ENCODE results near the gene GPR32. TPM values are rescaled to one million over a fixed set of nuclear protein-coding genes. Genes with fewer than 3 reads are reported as not detected.
"Not testable (repeated sequence)": the region's sequence is repeated elsewhere in the genome, so short reads cannot be mapped to it uniquely, and the experiment has no call there.

GPR32 gene, protein sequence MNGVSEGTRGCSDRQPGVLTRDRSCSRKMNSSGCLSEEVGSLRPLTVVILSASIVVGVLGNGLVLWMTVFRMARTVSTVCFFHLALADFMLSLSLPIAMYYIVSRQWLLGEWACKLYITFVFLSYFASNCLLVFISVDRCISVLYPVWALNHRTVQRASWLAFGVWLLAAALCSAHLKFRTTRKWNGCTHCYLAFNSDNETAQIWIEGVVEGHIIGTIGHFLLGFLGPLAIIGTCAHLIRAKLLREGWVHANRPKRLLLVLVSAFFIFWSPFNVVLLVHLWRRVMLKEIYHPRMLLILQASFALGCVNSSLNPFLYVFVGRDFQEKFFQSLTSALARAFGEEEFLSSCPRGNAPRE
- not detected for total RNA-seq (ENCODE audit: insufficient read depth, low replicate concordance)

DNA sequence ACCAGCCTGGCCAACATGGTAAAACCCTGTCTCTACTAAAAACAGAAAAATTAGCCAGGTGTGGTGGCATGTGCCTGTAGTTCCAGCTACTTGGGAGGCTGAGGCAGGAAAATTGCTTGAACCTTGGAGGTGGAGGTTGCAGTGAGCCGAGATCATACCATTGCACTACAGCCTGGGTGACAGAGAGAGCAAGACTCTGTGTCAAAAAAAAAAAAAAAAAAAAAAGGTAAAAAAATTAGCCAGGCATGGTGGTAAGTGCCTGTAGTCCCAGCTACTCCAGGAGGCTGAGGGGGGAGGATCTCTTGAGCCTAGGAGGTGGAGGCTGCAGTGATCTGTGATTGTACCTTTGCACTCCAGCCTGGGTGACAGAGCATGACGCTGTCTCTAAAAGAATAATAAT is at the start of gene GPR32:
TSS of gene GPR32 (plus strand) at position 301 of the 400 bp plus-strand sequence. CDS start 137 bp downstream, outside the sequence.
- DNase-seq (ENCODE audit: low spot score): not testable (repeated sequence)

DNA sequence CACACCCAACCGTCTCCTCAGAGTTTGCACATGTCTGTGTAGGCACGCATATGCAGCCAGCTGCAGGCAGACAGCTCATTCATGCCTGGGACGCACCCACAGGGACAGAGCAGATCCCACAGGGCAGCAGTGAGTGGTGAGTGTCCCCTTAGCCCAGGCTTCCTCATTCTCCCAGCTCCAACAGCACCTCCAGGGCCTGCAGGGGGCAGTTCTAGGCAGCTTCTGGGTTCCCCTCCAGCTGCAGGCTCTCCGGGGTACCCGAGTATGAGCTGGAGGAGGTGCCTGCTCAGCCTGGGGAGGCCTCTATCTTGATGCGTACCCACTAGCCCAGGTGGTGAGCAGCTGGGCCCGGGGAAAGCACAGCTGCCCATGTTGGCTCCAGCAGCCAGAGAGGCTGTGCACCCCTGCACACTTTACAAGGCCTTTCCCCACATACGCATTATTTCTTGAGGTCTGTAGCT is 49.3 kb upstream of the GPR32 start:
- peak; percentile 41 for DNase-seq (ENCODE audit: low spot score)

DNA sequence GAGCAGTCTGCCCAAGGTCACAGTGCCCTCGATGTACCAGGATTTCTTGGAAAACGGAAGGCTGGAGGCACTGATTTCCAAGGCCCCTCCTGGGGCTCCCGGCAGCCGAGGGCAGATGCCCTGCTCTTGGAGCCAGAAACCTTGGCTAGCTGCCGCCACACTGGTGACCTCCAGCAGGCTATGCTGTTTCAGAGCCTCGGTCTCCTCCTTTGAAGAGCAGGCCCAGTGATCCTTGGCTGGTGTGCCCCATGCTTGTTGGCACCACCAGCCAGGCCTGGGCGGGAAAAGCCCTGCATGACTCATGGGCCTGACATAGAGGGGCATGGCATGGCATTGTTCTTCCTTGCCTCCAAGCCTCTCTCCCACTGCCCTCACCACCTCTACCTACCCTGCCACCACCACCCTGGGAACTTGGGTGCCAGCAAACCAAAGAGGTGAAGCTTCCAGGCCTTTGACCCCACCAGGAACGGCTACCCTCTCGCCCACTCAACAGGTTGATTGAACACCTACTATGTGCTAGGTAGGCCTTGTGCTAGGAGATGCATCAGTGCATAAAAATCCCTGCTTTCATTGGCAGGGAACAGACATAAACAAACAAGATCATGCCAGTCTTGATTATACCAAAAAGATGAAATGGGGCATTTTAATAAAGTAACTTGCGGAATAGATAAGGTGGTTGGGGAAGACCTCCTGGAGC is 48.7 kb upstream of the GPR32 start:
- DNase-seq (ENCODE audit: low spot score): no peak

DNA sequence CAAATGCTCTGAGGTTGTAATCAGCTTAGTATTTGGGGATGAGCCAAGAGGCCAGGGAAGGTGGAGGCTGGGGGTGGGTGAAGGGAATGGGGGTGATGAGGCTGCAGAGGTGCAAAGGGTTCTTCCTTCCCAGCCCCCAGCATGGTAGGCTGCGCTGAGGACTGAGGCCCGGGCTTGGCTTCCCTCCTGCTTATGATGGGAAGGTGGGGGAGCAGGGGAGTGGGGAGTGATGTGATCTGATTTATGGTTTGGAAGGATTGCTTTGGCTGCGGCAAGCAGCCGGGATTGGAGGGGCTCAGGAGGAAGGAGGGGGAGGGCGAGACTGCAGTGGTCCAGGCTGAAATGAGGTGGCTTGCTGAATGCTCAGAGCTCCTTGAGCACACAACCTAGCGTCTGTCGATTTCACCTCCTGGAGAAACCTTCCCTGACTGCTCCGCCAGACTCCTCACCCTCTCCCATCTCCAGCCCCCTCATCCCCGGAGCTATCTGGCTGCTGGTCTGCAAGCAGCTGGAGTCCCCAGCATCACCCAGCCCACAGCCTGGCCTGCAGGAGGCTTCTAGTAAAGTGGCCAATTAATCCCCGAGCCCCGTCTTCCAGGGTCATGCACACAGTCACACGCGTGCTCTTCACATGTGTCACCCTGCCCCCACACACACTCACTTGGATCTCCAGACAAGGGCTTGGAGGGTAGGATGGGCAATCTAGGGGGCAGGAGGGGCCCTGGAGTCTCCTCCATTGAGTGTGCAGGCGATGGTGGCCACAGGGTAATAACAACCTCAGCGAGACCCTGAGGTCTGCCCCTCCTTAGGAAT is 47.9 kb upstream of the GPR32 start:
- peak; percentile 23 for DNase-seq (ENCODE audit: low spot score)

DNA sequence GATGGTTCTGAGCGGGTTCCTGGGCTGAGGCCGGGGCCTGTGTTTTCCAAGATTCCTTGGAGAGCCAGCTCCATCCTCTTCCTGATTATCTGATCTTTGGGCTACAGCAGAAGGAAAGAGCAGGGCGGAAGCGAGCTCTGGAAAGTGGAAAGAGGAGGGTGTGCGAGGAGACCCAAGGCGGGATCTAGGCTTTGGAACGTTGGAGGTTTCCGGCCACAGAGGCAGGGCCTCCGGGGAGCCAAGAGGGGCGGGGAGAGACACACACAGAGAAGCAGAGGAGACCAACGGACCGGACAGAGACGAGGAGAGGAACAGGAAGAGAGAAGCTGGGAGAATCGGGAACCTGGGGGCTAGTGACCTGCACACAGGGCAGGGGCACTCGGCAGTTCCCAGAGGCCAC is 47.2 kb upstream of the GPR32 start, which contains the start of gene CLEC11A:
TSS of gene CLEC11A (plus strand) at position 296 of the 400 bp plus-strand sequence. CDS start 162 bp downstream, outside the sequence.
- peak; percentile 94 for DNase-seq (ENCODE audit: low spot score)

DNA sequence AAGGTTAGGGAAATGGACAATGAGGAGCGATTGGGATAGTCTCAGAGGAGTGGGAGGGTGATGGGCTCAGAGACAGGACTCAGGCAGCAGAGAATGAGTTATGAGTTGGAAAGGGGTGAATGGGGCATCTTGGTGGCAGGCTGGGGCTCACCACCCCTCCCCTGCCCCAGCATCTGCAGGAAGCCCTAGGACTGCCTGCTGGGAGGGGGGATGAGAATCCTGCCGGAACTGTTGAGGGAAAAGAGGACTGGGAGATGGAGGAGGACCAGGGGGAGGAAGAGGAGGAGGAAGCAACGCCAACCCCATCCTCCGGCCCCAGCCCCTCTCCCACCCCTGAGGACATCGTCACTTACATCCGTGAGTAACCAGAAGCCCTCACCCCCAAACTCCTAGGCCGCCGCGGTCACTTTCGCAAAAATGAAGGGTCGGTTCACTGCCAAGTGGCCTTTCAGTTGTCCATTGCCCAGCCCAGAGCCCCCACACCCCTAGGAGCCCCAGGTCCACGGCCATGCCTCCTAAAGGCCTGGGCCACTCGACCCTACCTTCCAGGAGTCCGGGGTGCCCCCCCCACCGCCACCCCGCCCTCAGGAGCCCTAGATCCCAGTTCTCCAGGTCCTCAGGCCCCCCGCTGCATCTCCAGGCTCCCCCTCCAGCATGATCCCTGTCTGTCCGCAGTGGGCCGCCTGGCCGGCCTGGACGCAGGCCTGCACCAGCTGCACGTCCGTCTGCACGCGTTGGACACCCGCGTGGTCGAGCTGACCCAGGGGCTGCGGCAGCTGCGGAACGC is 46.3 kb upstream of the GPR32 start:
- peak; percentile 52 for DNase-seq (ENCODE audit: low spot score)

DNA sequence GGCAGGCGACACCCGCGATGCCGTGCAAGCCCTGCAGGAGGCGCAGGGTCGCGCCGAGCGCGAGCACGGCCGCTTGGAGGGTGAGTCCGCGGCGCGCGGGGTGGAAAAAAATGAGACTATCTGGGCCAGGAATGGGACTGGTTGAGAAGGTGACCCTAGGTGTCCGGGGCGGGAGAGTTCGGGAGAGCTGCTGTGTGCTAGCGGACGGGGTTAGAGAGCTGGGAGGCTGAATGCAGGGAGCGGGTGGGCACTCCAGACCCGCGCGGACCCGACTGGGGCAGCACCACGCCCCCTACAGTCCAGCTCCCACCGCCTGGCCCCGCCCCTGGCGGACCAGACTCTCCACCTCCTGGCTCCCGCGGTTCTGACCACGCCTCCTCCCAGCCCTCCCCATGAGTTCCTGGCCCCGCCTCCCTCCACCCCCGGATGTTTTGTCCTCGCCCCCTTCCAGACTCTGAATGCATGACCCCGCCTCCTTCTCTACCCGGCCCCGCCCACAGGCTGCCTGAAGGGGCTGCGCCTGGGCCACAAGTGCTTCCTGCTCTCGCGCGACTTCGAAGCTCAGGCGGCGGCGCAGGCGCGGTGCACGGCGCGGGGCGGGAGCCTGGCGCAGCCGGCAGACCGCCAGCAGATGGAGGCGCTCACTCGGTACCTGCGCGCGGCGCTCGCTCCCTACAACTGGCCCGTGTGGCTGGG is 45.6 kb upstream of the GPR32 start:
- DNase-seq (ENCODE audit: low spot score): peak; percentile 100

DNA sequence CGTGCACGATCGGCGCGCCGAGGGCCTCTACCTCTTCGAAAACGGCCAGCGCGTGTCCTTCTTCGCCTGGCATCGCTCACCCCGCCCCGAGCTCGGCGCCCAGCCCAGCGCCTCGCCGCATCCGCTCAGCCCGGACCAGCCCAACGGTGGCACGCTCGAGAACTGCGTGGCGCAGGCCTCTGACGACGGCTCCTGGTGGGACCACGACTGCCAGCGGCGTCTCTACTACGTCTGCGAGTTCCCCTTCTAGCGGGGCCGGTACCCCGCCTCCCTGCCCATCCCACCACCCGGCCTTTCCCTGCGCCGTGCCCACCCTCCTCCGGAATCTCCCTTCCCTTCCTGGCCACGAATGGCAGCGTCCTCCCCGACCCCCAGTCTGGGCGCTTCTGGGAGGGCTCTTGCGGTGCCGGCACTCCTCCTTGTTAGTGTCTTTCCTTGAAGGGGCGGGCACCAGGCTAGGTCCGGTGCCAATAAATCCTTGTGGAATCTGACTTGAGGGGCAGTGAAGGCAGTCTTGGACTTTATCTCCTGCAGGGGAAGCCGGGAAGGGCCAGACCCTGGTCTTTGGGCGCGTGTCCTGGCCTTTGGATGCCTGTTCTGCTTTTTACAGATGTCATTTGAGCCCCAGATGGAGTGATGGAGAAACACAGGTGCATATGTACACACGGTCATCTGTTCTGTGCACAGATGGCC is 44.9 kb upstream of the GPR32 start:
- peak; percentile 22 for DNase-seq (ENCODE audit: low spot score)

DNA sequence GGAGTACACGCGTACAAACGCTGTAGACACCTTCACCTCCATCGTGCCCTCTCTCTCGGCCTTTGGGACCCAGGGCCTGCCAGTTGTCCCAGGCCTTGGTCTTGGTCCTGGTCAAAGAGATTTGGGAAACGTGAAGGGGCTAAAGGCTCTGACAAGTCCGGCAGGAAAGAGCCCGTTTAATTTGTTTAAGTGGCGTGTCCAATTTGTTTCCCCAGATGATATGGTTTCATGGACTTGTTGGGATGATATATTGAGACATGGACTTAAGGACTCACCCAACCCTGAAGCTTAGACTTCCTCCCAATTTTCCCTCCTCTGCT is 44.4 kb upstream of the GPR32 start:
- no peak for DNase-seq (ENCODE audit: low spot score)

DNA sequence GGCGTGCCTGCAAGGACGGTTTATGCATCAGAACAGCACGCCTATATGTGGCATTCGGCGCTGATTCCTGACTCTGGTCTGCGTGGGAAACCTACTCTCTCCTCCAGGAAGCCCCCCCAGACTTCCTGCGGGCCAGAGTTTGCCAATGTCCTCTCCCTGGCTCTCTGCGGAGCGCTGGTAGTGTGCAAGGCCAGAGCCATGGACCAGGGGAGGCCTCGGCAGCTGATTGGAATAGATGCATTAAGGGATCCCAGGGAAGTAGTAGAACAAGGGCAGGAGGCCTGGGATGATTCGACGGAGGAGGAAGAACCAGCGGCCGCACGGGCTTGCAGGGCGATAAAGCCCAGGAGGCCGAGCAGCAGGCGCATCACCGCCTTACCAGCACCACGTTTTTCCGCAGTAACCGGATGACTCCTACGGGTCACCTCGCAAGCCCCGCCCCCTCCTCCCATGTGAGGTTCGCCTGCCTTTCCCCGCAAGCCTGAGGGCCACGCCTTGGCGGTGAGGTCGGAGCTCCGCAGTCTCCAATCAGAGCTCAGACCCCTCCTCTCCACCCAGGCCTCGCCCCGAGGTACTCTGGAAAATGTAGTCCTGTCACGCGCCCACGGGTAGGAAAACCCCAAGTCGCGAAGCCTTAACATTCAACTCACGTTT is 42.1 kb upstream of the GPR32 start:
- DNase-seq (ENCODE audit: low spot score): peak; percentile 81

DNA sequence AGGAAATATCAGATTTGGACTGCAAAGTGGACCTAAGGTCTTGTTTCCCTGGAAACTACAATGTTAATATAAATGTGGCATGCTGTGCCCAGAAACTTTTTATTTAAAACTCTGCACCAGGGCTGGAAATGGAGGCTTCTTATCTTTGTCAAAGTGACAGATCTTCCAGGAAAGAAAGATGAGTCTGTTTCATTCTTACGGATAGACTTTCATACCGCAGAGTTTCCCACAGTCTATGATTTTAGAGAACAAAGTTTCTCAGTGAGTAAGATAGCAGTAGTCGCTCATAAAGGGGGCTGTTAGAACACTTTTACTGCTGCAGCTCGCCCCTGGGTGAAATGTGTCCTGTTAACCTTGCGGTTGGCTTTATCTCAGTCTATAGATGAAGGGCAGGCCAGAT is 40.4 kb upstream of the GPR32 start:
- no peak for DNase-seq (ENCODE audit: low spot score)

DNA sequence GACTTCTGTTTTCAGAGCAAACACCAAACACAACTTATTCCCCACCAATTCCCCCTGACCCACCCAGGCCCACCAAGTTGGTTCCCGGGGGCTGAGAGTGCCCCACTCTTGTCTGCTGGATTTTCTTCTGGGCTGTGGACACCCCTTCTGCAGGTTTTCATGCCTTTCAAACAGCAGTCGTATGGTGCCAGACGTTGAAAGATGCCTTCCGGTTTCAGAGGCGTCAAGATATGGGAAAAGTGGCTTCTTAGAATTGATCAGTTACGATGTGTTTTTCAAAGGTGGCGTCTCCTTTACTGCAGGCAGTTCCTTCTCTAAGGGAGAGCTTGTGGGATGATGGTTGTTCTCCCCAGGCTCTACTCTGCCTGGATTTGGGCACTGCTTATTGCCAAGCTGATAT is 34.4 kb upstream of the GPR32 start:
- DNase-seq (ENCODE audit: low spot score): no peak

DNA sequence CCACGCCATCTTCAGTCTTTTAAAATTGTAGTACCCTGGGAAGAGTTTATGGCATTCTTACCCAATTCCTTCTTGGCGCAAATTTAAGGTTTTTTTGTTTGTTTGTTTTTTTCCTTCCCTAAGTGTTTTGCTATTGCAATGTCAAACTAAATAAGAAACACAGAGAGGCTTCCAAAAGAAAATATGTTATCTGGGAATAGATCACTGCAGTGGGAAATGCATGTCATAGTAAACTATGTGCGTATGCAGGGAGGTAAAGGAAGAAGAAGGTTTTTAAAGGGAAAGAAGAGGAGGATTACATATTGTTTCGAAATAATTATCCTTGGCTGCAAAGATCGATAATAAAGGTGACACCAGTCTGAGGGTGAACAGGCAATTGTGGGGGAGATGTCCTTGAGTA is 33.9 kb upstream of the GPR32 start:
- no peak for DNase-seq (ENCODE audit: low spot score)

DNA sequence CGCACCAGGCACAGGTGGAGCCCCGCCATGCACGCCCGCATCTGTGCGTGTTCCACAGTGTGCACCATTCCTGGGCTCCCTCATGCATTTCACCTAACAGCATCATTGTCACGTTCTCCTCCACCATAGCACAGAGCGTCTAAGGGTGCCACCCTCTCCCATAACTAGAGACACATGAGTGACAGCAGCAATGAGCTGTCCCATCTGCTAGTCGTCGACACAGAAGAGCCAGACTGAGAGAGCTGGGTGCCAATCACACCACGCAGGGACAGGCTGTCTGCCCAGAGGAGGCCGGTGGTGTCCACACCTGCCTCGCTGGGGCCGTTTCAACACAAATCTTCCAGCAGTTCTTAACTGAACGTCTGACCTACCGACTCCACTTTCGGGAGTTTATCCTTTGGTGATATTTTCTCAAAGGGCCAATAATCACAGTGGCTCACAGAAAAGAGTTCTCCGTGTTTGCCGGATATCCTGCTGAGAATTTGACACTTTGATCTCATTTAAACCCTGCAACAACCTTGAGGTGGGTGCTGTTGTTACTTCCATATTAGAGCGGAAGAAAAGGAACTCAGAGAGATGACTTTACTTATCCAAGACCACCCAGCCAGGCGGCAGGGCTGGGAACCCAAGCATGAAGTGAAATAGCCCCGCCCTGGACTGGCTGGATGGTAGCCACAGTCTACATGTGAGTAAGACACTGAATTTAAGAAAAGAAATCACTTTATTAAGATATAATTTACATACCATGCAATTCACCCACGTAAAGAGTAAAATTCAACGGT is 30.9 kb upstream of the GPR32 start:
- DNase-seq (ENCODE audit: low spot score): no peak

DNA sequence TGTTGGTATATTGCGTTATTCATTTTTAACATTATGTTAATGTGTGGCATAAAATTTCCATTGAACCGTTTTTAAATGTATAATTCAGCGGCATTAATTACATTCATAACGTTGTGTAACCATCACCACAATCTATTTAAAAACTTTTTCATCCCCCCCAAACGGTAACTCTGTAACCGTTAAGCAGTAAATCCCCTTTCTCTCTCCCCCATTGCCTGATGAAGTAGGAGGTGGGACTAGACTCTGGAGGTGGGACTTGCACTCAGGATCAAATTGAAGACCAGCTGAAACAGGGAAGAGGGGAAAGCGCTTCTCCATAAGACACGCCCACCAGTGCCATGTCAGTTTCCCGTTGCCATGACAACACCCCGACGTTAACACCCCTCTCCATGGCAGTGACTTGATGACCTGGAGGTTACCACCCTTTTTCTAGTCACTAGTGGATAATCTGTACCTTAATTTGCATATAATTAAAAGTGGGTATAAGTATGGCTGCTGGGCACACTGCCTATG is 30.3 kb upstream of the GPR32 start:
- no peak for DNase-seq (ENCODE audit: low spot score)

DNA sequence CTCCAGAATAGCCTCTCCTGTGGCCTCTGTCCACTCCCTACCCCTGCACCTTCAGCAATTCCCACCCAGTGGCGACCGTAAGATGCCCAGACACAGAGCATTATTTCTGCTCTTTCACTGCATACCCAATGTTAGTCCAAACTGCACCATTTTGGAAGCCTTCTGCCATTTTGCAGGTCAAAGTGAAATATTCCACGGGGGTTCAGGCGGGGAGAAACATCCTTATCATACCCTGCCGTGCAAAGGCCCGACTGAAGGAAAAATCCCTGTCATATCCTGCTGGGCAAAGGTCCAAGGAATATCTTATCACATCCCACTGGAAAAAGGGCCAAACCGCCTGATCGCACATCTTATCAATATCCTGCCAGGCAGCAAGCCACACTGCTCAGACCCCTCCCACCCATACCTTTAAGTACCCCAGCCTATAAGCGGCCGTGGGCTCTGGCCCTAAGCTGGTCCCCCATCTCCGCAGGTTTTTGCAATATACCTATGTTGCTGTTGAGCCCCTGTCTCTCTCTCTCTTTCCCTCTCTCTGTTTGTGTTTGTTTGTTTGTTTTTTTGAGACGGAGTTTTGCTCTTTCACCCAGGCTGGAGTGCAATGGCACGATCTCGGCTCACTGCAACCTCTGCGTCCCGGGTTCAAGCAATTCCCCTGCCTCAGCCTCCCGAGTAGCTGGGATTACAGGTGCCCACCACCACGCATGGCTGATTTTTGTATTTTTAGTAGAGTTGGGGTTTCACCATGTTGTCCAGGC is 28.9 kb upstream of the GPR32 start:
- no peak for DNase-seq (ENCODE audit: low spot score)

DNA sequence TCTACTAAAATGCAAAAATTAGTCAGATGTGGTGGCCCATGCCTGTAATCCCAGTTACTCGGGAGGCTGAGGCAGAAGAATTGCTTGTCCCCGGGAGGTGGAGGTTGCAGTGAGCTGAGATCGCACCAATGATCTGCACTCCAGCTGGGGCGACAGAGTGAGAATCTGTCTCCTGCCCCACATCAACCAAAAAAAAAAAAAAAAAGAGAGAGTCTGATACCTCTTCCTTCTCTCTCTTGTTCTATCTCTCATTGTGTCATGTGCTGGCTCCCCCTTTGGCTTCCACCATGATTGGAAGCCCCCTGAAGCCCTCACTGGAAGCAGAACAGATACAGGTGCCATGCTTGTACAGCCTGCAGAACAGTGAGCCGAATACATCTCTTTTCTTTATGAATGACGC is 26.7 kb upstream of the GPR32 start:
- no peak for DNase-seq (ENCODE audit: low spot score)

DNA sequence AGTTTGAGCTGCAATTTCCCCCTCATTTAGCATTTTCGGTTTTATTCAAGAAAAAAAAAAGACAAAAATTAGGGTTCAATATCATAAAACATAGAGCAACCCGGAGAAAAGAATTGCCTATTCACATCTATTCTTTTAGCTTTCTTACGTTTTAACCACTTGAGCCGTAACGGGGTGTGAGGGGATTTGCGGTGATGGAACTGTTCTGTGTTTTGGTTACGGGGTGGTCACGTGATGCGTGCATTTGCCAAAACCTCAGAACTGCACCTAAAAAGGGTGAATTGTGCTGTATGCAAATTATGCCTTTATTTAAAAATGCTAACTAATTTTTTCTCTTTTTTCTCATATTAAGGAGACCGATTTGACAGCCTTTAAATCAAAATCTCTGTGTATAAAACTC is 25.0 kb upstream of the GPR32 start:
- DNase-seq (ENCODE audit: low spot score): no peak

All from umbilical cord (tissue), 2 donors.